HEK293 (cell line): ENCODE data around the gene RAB11FIP3.

Source experiments
- CTCF ChIA-PET: fragments of 350-600 bp; formaldehyde crosslinking; extraction: SDS; loops from one replicate; lab custom pipeline; 2021; ENCODE audit warnings: antibody characterized with exemption; lab: Yijun Ruan, JAX
- POLR2A ChIA-PET: fragments of 300-600 bp; formaldehyde crosslinking; extraction: SDS; loops from one replicate; lab custom pipeline; 2020; ENCODE audit warnings: antibody characterized with exemption, inconsistent platforms; lab: Yijun Ruan, JAX
- H3K27ac ChIP-seq: fragments of 200-500 bp; sonication (Bioruptor generic); 2 replicates; pipeline ENCODE4 v1.5.1; 2014; ENCODE audit warnings: low read depth, low read length, control low read depth, inconsistent platforms; ENCODE audit errors: extremely low read depth
- H3K36me3 ChIP-seq, 2 experiments: fragments of 200-500 bp in 1 of 2; sonication (Bioruptor generic) in 1 of 2; 1 replicate in 1 of 2; 2 replicates in 1 of 2; pipeline ENCODE4 v1.5.1; 2014 to 2017; ENCODE audit warnings: inconsistent platforms in 2 of 2, low read length in 2 of 2; ENCODE audit not compliant: control insufficient read depth in 2 of 2, insufficient read depth in 1 of 2
- H3K4me1 ChIP-seq: fragments of 200-500 bp; sonication (Bioruptor generic); 2 replicates; pipeline ENCODE4 v1.5.1; 2014; ENCODE audit warnings: mild to moderate bottlenecking, low read length, inconsistent platforms; ENCODE audit not compliant: control insufficient read depth, insufficient read depth
- H3K4me3 ChIP-seq: 2 replicates; pipeline ENCODE4 v1.5.1; 2011; ENCODE audit warnings: low read depth, mild to moderate bottlenecking, control low read depth, low read length, moderate library complexity
- H3K9me3 ChIP-seq: fragments of 200-500 bp; sonication (Bioruptor generic); 2 replicates; pipeline ENCODE4 v1.5.1; 2014; ENCODE audit warnings: low read depth, low read length, inconsistent platforms; ENCODE audit not compliant: control insufficient read depth, insufficient read depth
- GLI4 ChIP-seq: fragments of 450-650 bp; formaldehyde crosslinking; IDR thresholded peaks from 2 replicates; pipeline ENCODE4 v1.5.1; 2016; ENCODE audit warnings: missing biosample characterization, missing genetic modification characterization
- HOXD13 ChIP-seq: sonication (generic); formaldehyde crosslinking; IDR thresholded peaks from 2 replicates; pipeline ENCODE4 v1.8.0; 2022; ENCODE audit warnings: missing genetic modification reagents, borderline replicate concordance
- KLF1 ChIP-seq: fragments of 450-650 bp; formaldehyde crosslinking; IDR thresholded peaks from 2 replicates; pipeline ENCODE4 v1.5.1; 2016; ENCODE audit warnings: missing biosample characterization, missing genetic modification characterization
- KLF7 ChIP-seq: fragments of 450-650 bp; formaldehyde crosslinking; IDR thresholded peaks from 2 replicates; pipeline ENCODE4 v1.5.1; 2016; ENCODE audit warnings: missing biosample characterization, missing genetic modification characterization, borderline replicate concordance
- SALL2 ChIP-seq: fragments of 450-650 bp; formaldehyde crosslinking; IDR thresholded peaks from 2 replicates; pipeline ENCODE4 v1.5.0; 2017; ENCODE audit warnings: missing biosample characterization, mild to moderate bottlenecking, missing genetic modification characterization, borderline replicate concordance
- WT1 ChIP-seq: fragments of 450-650 bp; formaldehyde crosslinking; IDR thresholded peaks from 2 replicates; pipeline ENCODE4 v1.5.1; 2016; ENCODE audit warnings: missing biosample characterization, missing genetic modification characterization
- ZBTB1 ChIP-seq: fragments of 450-650 bp; formaldehyde crosslinking; IDR thresholded peaks from 2 replicates; pipeline ENCODE4 v1.5.1; 2016; ENCODE audit warnings: missing biosample characterization, missing genetic modification characterization
- ZBTB20 ChIP-seq: fragments of 450-650 bp; formaldehyde crosslinking; IDR thresholded peaks from 2 replicates; pipeline ENCODE4 v1.5.1; 2016; ENCODE audit warnings: missing biosample characterization, missing genetic modification characterization
- ZFHX2 ChIP-seq: fragments of 450-650 bp; formaldehyde crosslinking; conservative IDR thresholded peaks from 2 replicates; pipeline ENCODE4 v1.5.1; 2016; ENCODE audit warnings: missing biosample characterization, missing genetic modification characterization
- ZFP69B ChIP-seq: fragments of 450-650 bp; formaldehyde crosslinking; IDR thresholded peaks from 2 replicates; pipeline ENCODE4 v1.5.1; 2016; ENCODE audit warnings: missing biosample characterization, missing genetic modification characterization
- ZNF146 ChIP-seq: fragments of 450-650 bp; formaldehyde crosslinking; IDR thresholded peaks from 2 replicates; pipeline ENCODE4 v1.5.1; 2016; ENCODE audit warnings: missing biosample characterization, missing genetic modification characterization
- ZNF221 ChIP-seq: fragments of 450-650 bp; formaldehyde crosslinking; IDR thresholded peaks from 2 replicates; pipeline ENCODE4 v1.5.1; 2017; ENCODE audit warnings: missing biosample characterization, missing genetic modification characterization, borderline replicate concordance
- ZNF350 ChIP-seq: fragments of 450-650 bp; formaldehyde crosslinking; IDR thresholded peaks from 2 replicates; pipeline ENCODE4 v1.5.0; 2017; ENCODE audit warnings: missing biosample characterization, mild to moderate bottlenecking, missing genetic modification characterization
- ZNF37A ChIP-seq: fragments of 450-650 bp; IDR thresholded peaks from 2 replicates; pipeline ENCODE4 v1.5.1; 2018; ENCODE audit warnings: missing biosample characterization, missing genetic modification characterization
- ZNF560 ChIP-seq: fragments of 450-650 bp; formaldehyde crosslinking; IDR thresholded peaks from 2 replicates; pipeline ENCODE4 v1.5.1; 2017; ENCODE audit warnings: missing biosample characterization, missing genetic modification characterization, borderline replicate concordance
- ZNF624 ChIP-seq: fragments of 450-650 bp; formaldehyde crosslinking; IDR thresholded peaks from 2 replicates; pipeline ENCODE4 v1.5.1; 2017; ENCODE audit warnings: missing biosample characterization, missing genetic modification characterization
- ZNF768 ChIP-seq: fragments of 450-650 bp; formaldehyde crosslinking; IDR thresholded peaks from 2 replicates; pipeline ENCODE4 v1.5.1; 2018; ENCODE audit warnings: missing biosample characterization, mild to moderate bottlenecking, missing genetic modification characterization
- ZNF776 ChIP-seq: fragments of 450-650 bp; formaldehyde crosslinking; IDR thresholded peaks from 2 replicates; pipeline ENCODE4 v1.5.0; 2017; ENCODE audit warnings: missing biosample characterization, missing genetic modification characterization, borderline replicate concordance
- TF ChIP-seq, protein P1 (sequence below): fragments of 450-650 bp; formaldehyde crosslinking; IDR thresholded peaks from 2 replicates; pipeline ENCODE4 v1.5.1; 2017; ENCODE audit warnings: missing biosample characterization, missing genetic modification characterization
- TF ChIP-seq, protein P2 (sequence below): fragments of 450-650 bp; formaldehyde crosslinking; conservative IDR thresholded peaks from 2 replicates; pipeline ENCODE4 v1.5.1; 2016; ENCODE audit warnings: low read depth, missing biosample characterization, missing genetic modification characterization
- TF ChIP-seq, protein P3 (sequence below): sonication (generic); formaldehyde crosslinking; IDR thresholded peaks from 2 replicates; pipeline ENCODE4 v1.8.1; 2022; ENCODE audit warnings: mild to moderate bottlenecking, moderate library complexity, missing genetic modification reagents
- TF ChIP-seq, protein P4 (sequence below): fragments of 450-650 bp; formaldehyde crosslinking; IDR thresholded peaks from 2 replicates; pipeline ENCODE4 v1.5.1; 2016; ENCODE audit warnings: missing biosample characterization, missing genetic modification characterization

RAB11FIP3 gene

DNA sequence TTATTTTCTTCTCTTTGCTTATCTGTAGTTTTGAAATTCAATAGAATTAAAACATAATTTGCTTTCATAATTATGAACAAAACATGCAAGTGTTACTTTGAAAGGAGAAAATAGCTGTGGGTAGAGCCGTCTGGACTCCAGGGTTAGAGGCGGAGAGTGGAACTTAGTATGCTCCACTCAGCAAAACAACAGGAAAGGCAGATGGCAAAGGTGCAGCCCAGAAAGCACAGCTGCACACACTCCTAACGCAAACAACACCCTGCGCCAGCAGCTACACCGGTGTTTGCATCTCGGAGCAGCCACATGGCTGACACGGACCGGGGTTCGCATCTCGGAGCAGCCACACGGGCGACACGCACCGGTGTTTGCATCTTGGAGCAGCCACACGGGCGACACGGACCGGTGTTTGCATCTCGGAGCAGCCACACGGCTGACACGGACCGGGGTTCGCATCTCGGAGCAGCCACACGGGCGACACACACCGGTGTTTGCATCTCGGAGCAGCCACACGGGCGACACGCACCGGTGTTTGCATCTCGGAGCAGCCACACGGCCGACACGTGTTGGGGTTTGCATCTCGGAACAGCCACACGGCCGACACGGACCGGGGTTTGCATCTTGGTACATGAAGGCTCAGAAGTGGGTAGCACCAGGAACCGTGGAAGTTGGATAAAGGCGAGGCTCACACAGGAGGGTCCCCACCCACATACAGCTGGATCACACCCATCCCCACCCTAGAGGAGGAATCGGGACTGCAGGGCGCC lies 89.9 kb downstream of the RAB11FIP3 start:
- no peaks in the 10 kb centered on the region for H3K9me3 ChIP-seq
- TF ChIP-seq ZFP69B (tag by site-specific recombination) (no peak), KLF1 (tag by site-specific recombination) (peak; percentile 94)
- ChIA-PET POLR2A (no interaction called here), CTCF (no interaction called here)
- H3K36me3 ChIP-seq, result peaks cover 0 to 53% of the 10 kb centered on the region in 2 experiments; a peak in 2 of 3 replicates
- H3K4me3 ChIP-seq, result no peak overlapping the region
- H3K4me1 ChIP-seq, result no peaks in the 10 kb centered on the region
- no peak overlapping the region for H3K27ac ChIP-seq

DNA sequence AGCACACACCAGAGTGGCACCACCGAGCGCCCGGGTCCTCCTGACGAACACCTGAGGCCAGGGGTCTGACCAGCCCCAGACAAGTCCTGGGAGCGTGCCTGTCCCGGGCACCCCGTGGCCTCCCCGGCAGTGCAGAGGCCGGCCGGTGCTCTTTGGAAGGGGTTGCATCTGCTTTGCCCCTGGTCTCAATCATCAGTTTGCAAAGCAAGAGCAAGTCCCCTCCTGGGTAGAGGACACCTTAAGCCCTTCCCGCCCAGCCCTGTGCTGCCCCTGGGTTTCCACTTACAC lies 90.4 kb downstream of the RAB11FIP3 start:
- Histone ChIP-seq H3K27ac (no peak overlapping the region), H3K4me1 (no peaks in the 10 kb centered on the region), H3K36me3 (peaks cover 0 to 55% of the 10 kb centered on the region in 2 experiments; a peak in 2 of 3 replicates), H3K4me3 (no peak overlapping the region), H3K9me3 (no peaks in the 10 kb centered on the region)
- no peak for TF ChIP-seq ZNF350 (tag by site-specific recombination)
- no peak for TF ChIP-seq ZNF768 (tag by site-specific recombination)
- no peak for TF ChIP-seq ZNF560 (tag by site-specific recombination)
- POLR2A ChIA-PET, result no interaction called here
- CTCF ChIA-PET, result no interaction called here

DNA sequence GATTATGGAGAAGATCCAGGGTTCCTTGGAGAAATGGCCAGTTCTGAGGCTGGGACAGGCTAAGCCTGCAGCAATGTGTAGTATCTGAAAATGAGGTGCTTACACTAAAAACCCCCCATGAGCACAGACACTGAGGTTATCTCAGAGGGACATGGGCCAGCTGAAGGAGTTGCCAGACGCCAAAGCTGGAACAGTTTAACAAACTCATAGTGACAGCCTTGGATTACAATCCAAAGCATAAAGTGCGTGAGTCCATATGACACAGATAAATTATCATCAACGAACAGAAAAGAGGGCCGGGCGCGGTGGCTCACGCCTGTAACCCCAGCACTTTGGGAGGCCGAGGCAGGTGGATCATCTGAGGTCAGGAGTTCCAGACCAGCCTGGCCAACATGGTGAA lies 90.9 kb downstream of the RAB11FIP3 start:
- Histone ChIP-seq H3K36me3 (peaks cover 0 to 59% of the 10 kb centered on the region in 2 experiments; a peak in 2 of 3 replicates), H3K4me1 (no peaks in the 10 kb centered on the region), H3K4me3 (no peak overlapping the region), H3K9me3 (no peaks in the 10 kb centered on the region), H3K27ac (no peak overlapping the region)
- POLR2A ChIA-PET, result no interaction called here
- CTCF ChIA-PET, result no interaction called here
- TF ChIP-seq ZNF146 (tag by site-specific recombination) (no peak), ZNF624 (tag by site-specific recombination) (no peak), HOXD13 (CRISPR knock-in tag) (no peak), ZNF350 (tag by site-specific recombination) (no peak), ZBTB1 (tag by site-specific recombination) (no peak), SALL2 (no peak), ZNF37A (tag by site-specific recombination) (no peak), WT1 (tag by site-specific recombination) (no peak), KLF7 (tag by site-specific recombination) (no peak), ZNF776 (no peak), ZNF221 (tag by site-specific recombination) (no peak), ZBTB20 (tag by site-specific recombination) (no peak), GLI4 (tag by site-specific recombination) (no peak), ZFHX2 (tag by site-specific recombination) (no peak)
- TF ChIP-seq, protein P1, sequence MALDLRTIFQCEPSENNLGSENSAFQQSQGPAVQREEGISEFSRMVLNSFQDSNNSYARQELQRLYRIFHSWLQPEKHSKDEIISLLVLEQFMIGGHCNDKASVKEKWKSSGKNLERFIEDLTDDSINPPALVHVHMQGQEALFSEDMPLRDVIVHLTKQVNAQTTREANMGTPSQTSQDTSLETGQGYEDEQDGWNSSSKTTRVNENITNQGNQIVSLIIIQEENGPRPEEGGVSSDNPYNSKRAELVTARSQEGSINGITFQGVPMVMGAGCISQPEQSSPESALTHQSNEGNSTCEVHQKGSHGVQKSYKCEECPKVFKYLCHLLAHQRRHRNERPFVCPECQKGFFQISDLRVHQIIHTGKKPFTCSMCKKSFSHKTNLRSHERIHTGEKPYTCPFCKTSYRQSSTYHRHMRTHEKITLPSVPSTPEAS (tag by site-specific recombination), result no peak
- TF ChIP-seq, protein P2, sequence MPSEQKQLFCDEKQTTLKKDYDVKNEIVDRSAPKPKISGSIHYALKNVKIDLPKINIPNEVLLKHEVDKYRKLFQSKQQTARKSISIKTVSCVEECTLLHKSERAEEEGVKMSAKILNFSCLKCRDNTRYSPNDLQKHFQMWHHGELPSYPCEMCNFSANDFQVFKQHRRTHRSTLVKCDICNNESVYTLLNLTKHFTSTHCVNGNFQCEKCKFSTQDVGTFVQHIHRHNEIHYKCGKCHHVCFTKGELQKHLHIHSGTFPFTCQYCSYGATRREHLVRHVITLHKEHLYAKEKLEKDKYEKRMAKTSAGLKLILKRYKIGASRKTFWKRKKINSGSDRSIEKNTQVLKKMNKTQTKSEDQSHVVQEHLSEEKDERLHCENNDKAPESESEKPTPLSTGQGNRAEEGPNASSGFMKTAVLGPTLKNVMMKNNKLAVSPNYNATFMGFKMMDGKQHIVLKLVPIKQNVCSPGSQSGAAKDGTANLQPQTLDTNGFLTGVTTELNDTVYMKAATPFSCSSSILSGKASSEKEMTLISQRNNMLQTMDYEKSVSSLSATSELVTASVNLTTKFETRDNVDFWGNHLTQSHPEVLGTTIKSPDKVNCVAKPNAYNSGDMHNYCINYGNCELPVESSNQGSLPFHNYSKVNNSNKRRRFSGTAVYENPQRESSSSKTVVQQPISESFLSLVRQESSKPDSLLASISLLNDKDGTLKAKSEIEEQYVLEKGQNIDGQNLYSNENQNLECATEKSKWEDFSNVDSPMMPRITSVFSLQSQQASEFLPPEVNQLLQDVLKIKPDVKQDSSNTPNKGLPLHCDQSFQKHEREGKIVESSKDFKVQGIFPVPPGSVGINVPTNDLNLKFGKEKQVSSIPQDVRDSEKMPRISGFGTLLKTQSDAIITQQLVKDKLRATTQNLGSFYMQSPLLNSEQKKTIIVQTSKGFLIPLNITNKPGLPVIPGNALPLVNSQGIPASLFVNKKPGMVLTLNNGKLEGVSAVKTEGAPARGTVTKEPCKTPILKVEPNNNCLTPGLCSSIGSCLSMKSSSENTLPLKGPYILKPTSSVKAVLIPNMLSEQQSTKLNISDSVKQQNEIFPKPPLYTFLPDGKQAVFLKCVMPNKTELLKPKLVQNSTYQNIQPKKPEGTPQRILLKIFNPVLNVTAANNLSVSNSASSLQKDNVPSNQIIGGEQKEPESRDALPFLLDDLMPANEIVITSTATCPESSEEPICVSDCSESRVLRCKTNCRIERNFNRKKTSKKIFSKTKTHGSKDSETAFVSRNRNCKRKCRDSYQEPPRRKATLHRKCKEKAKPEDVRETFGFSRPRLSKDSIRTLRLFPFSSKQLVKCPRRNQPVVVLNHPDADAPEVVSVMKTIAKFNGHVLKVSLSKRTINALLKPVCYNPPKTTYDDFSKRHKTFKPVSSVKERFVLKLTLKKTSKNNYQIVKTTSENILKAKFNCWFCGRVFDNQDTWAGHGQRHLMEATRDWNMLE (tag by site-specific recombination), result no peak
- TF ChIP-seq, protein P3, sequence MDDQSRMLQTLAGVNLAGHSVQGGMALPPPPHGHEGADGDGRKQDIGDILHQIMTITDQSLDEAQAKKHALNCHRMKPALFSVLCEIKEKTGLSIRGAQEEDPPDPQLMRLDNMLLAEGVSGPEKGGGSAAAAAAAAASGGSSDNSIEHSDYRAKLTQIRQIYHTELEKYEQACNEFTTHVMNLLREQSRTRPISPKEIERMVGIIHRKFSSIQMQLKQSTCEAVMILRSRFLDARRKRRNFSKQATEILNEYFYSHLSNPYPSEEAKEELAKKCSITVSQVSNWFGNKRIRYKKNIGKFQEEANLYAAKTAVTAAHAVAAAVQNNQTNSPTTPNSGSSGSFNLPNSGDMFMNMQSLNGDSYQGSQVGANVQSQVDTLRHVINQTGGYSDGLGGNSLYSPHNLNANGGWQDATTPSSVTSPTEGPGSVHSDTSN (CRISPR knock-in tag), result no peak
- TF ChIP-seq, protein P4, sequence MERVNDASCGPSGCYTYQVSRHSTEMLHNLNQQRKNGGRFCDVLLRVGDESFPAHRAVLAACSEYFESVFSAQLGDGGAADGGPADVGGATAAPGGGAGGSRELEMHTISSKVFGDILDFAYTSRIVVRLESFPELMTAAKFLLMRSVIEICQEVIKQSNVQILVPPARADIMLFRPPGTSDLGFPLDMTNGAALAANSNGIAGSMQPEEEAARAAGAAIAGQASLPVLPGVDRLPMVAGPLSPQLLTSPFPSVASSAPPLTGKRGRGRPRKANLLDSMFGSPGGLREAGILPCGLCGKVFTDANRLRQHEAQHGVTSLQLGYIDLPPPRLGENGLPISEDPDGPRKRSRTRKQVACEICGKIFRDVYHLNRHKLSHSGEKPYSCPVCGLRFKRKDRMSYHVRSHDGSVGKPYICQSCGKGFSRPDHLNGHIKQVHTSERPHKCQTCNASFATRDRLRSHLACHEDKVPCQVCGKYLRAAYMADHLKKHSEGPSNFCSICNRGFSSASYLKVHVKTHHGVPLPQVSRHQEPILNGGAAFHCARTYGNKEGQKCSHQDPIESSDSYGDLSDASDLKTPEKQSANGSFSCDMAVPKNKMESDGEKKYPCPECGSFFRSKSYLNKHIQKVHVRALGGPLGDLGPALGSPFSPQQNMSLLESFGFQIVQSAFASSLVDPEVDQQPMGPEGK (tag by site-specific recombination), result no peak
